ENCODE results near the gene SKAP1.
"Not testable (repeated sequence)": the region's sequence is repeated elsewhere in the genome, so short reads cannot be mapped to it uniquely, and the experiment has no call there.

Gene SKAP1

GRCh38 chr17:48451489-48451888, 21.5 kb upstream of the SKAP1 start:
- no peak for DNase-seq (ENCODE audit: extremely low read depth in 1 of 2, low read depth in 1 of 2)

- not testable (repeated sequence) for DNase-seq (ENCODE audit: extremely low read depth in 1 of 2, low read depth in 1 of 2)
Observed at GRCh38 chr17:48449335-48449734, 19.3 kb upstream of the SKAP1 start.

DNA sequence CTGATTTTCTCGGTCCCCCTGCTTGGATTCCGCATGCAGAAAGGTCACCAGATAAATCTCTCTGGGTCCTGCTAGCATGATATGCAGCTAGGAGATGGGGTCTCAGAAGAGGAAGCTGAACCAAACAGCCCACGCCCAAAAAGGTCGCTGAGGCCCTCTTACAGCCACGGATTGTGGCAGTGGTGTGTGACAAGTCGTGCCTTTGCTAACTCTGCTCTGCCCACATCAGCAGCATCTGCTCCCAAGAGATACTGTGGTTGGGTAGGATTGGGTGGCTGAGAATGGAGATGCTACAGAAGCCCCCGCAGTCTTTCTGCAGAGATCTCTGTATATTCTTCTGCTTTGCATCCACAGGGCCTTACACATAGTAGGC, 15.2 kb upstream of the SKAP1 start:
- no peak for DNase-seq (ENCODE audit: extremely low read depth in 1 of 2, low read depth in 1 of 2)

GRCh38 chr17:48444516-48445247, 14.7 kb upstream of the SKAP1 start:
- DNase-seq (ENCODE audit: extremely low read depth in 1 of 2, low read depth in 1 of 2): no peak

GRCh38 chr17:48443712-48444111, 13.7 kb upstream of the SKAP1 start:
- DNase-seq (ENCODE audit: extremely low read depth in 1 of 2, low read depth in 1 of 2): no peak

- no peak for DNase-seq (ENCODE audit: extremely low read depth in 1 of 2, low read depth in 1 of 2)
Observed at GRCh38 chr17:48442819-48443218, 12.8 kb upstream of the SKAP1 start.

DNA sequence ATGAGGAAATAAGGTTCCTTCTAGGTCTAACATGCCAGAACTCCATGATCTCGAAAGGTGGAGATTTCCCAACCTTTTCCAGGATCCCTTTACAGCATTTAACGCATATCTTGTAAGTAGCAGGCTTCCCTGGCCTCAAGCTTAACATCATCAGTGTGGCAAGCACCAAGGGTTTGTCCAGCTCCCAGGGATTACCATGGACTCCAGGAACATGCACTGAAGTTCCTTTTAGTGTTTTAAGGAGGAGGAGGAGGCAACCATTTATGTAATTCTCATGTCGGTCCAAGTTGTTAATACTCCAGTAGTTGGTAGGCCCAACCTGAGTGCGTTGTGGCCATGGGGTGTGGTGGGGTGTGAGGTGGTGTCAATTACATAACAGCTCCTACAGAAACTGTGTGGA, 11.8 kb upstream of the SKAP1 start:
- DNase-seq (ENCODE audit: extremely low read depth in 1 of 2, low read depth in 1 of 2): no peak

GRCh38 chr17:48441231-48441711, 11.3 kb upstream of the SKAP1 start:
- DNase-seq (ENCODE audit: extremely low read depth in 1 of 2, low read depth in 1 of 2): no peak

GRCh38 chr17:48440669-48441068, 10.7 kb upstream of the SKAP1 start:
- DNase-seq (ENCODE audit: extremely low read depth in 1 of 2, low read depth in 1 of 2): no peak

- no peak for DNase-seq (ENCODE audit: extremely low read depth in 1 of 2, low read depth in 1 of 2)
Observed at GRCh38 chr17:48439875-48440505, 10.0 kb upstream of the SKAP1 start.

DNA sequence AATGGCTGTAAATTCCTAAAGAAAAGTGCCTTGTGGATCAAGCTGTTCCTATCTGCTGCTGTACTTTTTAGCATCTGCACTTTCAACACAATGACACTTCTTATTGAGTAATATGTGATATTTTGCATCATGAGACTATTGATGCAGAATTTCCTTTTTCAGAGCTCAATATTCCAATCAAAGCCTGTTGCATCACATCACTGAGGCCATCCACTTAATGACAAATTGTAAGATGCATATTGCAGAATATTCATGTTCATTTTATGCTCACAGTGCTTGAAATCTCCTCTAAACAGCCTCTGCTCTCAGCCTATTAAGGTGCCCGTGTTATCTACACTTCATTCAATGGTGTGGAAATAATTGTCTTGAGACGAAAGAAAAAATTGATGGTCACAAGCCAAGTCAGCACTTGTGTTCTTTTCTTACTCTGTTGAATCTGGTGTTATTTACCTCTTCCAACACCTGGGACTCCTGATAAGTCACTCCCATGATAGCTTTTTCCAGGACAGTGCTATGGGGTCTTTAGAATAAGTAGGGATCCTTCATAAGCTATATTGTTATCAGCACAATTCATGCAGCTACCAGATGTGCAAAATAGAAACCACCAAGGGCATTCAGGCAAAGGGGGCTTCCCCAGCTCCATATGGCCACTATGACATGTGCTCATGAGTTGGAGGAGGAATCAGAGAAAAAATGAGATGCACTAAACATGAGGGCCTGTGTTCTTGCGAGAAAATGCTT, 9.3 kb upstream of the SKAP1 start:
- no peak for DNase-seq (ENCODE audit: extremely low read depth in 1 of 2, low read depth in 1 of 2)

GRCh38 chr17:48438516-48439061, 8.6 kb upstream of the SKAP1 start:
- no peak for DNase-seq (ENCODE audit: extremely low read depth in 1 of 2, low read depth in 1 of 2)

GRCh38 chr17:48433896-48434295, 3.9 kb upstream of the SKAP1 start:
- DNase-seq (ENCODE audit: extremely low read depth in 1 of 2, low read depth in 1 of 2): no peak

- DNase-seq (ENCODE audit: extremely low read depth in 1 of 2, low read depth in 1 of 2): no peak
Observed at GRCh38 chr17:48432820-48433775, 3.1 kb upstream of the SKAP1 start.

- no peak for DNase-seq (ENCODE audit: extremely low read depth in 1 of 2, low read depth in 1 of 2)
Observed at GRCh38 chr17:48429156-48429555, 858 bp downstream of the SKAP1 start.

- peak in 1 of 2 donors; percentile 75 for DNase-seq (ENCODE audit: extremely low read depth in 1 of 2, low read depth in 1 of 2)
Observed at GRCh38 chr17:48427598-48427997, 2.4 kb downstream of the SKAP1 start.

- DNase-seq (ENCODE audit: extremely low read depth in 1 of 2, low read depth in 1 of 2): no peak
Observed at GRCh38 chr17:48426761-48427500, 3.1 kb downstream of the SKAP1 start.

DNA sequence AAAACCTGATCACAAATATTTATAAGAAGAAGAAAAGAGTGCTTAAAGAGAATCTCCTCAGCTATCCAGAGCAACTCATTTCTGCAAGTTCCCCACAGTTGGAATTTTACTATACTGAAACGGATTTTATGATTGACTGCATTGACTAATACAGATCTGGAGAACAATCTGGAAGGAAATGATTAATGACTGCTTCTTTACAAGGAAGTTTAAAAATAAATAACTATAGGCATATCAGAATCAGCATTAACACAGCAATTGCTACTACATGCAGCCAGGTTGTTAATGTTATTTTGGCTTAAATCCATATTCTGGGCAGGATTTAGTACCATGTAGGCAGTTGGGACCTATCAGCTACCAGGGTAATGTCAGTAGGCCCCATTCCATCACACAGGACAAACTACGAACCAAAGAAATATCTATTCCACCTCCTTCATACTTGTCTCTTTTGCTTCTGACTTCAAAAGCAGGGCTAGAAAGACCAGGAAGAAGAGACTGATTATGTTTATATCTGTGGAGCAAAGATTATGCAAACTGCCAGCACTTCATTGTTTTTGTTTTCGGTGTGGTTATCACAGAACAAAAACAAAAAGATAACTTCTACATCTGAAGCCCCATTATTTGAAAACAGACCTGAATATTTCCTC, 3.9 kb downstream of the SKAP1 start:
- no peak for DNase-seq (ENCODE audit: extremely low read depth in 1 of 2, low read depth in 1 of 2)

GRCh38 chr17:48422060-48422459, 8.0 kb downstream of the SKAP1 start:
- DNase-seq (ENCODE audit: extremely low read depth in 1 of 2, low read depth in 1 of 2): not testable (repeated sequence)
